ENCODE results near the gene PDXK.

PDXK gene

GRCh38 chr21:43721939-43722338 is 3.0 kb downstream of the PDXK start:
- H3K4me3 Mint-ChIP-seq: peak overlapping the region; percentile 36

DNA sequence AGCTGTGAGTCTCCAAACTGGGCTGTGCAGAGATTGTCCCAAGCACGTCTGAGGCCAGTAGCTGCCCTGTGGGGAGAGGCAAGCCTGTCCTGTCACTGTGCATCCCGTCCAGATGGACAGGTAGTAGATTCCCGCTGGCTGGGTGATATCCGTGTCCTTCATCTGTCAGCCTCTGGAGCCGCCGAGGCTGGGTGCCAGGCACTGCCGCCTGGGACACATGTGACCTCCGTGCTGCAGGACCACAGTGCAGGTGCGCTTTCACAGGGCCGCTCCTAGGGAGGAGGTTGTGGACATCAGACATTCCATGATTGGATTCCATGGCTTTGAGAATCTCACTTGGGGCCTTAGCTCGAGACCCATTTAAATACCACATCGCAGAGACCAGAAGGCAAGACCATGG is 4.7 kb downstream of the PDXK start:
- peaks cover 47% of the 10 kb centered on the region for H3K4me1 Mint-ChIP-seq (ENCODE audit: low read depth)
- no peaks in the 10 kb centered on the region for H3K27me3 Mint-ChIP-seq (ENCODE audit: low read depth)

More at GRCh38 chr21:43721939-43722338, 3.0 kb downstream of the PDXK start:
- Mint-ChIP-seq H3K9me3 (no peaks in the 10 kb centered on the region), H3K4me1 (ENCODE audit: low read depth) (peaks cover 30% of the 10 kb centered on the region), H3K36me3 (ENCODE audit: low read depth) (peaks cover 9% of the 10 kb centered on the region), H3K27ac (no peak overlapping the region), H3K27me3 (ENCODE audit: low read depth) (peaks cover 9% of the 10 kb centered on the region)
- DNase-seq (ENCODE audit: low spot score): no peak

GRCh38 chr21:43726686-43727518 is 8.0 kb downstream of the PDXK start:
- Mint-ChIP-seq H3K4me1 (ENCODE audit: low read depth) (peaks cover 50% of the 10 kb centered on the region), H3K27me3 (ENCODE audit: low read depth) (no peaks in the 10 kb centered on the region), H3K9me3 (no peaks in the 10 kb centered on the region), H3K36me3 (ENCODE audit: low read depth) (peaks cover 5% of the 10 kb centered on the region), H3K27ac (peak overlapping the region; percentile 71), H3K4me3 (peak overlapping the region; percentile 81)
- DNase-seq (ENCODE audit: low spot score): no peak

More for the DNA sequence above, 4.7 kb downstream of the PDXK start:
- no peak for DNase-seq (ENCODE audit: low spot score)
- H3K9me3 Mint-ChIP-seq: no peaks in the 10 kb centered on the region
- H3K4me3 Mint-ChIP-seq: no peak overlapping the region
- H3K36me3 Mint-ChIP-seq (ENCODE audit: low read depth): peaks cover 9% of the 10 kb centered on the region
- H3K27ac Mint-ChIP-seq: no peak overlapping the region

DNA sequence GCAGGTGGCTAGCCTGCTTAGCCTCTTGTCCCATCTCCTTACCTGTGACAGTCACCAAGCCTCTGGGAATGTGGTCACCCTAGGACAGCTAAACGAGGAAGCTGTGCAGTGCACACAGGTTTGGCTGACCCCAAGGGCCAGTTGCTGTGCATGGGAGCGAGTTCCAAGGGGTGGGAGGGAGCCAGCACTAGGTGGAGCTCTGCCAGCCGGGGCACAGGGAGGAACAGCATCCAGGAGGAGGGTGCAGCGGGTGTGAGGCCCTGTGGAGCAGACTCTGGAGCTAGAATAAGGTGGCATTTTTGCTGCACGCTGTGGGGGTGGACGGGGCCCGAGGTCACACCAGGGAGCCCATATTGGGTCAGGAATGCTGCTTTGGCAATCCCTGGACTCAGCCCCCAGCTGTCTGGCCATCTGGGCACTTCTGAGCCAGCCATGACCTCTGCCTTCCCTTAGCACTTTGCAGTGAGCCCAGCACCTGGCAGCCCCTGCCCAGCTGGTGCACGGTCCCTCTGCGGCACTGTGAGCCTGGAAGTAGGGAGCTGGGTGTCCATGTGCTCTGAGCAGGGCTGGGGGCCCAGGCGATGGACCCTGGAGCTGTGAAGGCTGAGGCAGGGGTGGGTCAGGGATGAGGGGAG is 8.7 kb downstream of the PDXK start:
- no peak for DNase-seq (ENCODE audit: low spot score)
- Mint-ChIP-seq H3K36me3 (ENCODE audit: low read depth) (peaks cover 5% of the 10 kb centered on the region), H3K4me1 (ENCODE audit: low read depth) (peaks cover 45% of the 10 kb centered on the region), H3K27ac (peak overlapping the region; percentile 72), H3K9me3 (no peaks in the 10 kb centered on the region), H3K4me3 (peak overlapping the region; percentile 81), H3K27me3 (ENCODE audit: low read depth) (no peaks in the 10 kb centered on the region)

DNA sequence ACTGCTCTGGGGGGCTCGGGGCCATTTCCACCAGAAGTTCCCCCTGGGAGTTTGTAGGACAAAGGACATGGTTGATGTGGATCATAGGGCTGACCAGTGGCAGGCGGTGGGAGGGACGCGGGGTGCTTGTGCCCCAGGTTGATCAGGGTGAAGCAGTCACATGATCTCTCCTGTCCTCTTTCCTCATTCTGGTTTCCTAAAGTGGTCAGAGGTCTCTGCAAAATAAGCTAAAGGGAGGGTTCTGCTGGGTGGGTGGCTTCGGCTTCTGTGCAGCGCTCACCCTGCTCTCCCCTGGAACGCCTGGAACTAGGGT is 9.2 kb downstream of the PDXK start:
- H3K27ac Mint-ChIP-seq: peak overlapping the region; percentile 72
- peaks cover 5% of the 10 kb centered on the region for H3K36me3 Mint-ChIP-seq (ENCODE audit: low read depth)
- no peak for DNase-seq (ENCODE audit: low spot score)
- no peaks in the 10 kb centered on the region for H3K9me3 Mint-ChIP-seq
- no peaks in the 10 kb centered on the region for H3K27me3 Mint-ChIP-seq (ENCODE audit: low read depth)
- H3K4me3 Mint-ChIP-seq: peak overlapping the region; percentile 81
- H3K4me1 Mint-ChIP-seq (ENCODE audit: low read depth): peaks cover 45% of the 10 kb centered on the region

DNA sequence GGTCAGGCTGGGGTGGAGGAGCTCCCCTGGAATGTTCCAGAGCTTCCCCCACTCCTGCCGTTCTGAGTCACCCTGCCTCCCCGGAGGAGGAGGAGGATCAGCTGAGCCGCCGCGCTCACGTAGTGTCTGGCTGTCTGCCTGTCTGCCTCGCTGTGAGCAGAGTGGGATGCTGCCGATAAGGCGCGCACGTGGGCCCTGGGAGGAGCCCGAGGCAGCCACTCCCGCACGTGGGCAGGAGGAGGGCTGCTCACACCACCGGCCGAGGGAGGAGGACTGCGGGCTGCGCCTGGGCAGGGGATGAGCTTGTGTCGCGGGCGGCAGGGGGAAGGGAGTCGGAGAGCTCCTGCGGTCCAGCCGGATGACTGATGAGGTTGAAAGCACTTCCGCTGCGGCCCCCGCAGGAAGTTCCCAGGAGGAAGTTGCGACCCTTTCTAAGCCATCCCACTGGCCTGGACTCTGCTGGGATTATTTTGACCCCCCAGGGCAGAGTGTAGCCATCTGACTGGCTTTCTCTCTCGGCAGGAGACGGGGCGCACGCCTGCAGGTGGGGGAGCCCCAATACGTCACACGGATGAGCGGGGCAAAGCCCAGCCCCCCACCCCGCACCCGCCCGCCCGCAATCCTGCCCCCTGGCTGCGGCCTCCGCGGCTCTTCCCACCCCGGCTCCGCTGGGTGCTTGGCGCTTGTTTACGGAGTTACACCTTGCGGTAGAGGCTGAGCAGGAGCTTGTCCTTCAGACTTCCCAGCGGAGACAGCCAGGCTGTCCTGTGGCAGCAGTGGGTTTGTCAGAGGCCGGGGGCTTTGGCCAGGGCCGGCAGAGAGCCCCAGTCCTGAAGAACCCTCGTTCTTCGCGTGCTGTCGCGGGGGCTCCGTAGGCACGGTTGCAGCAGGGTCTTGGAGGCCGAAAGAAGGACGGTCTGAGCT is 9.8 kb downstream of the PDXK start:
- Mint-ChIP-seq H3K27ac (peak overlapping the region; percentile 72), H3K4me3 (peak overlapping the region; percentile 81), H3K4me1 (ENCODE audit: low read depth) (peaks cover 48% of the 10 kb centered on the region)

GRCh38 chr21:43731476-43731875 is 12.5 kb downstream of the PDXK start:
- Mint-ChIP-seq H3K4me1 (ENCODE audit: low read depth) (peaks cover 42% of the 10 kb centered on the region), H3K4me3 (no peak overlapping the region), H3K36me3 (ENCODE audit: low read depth) (peaks cover 7% of the 10 kb centered on the region), H3K27ac (no peak overlapping the region), H3K27me3 (ENCODE audit: low read depth) (no peaks in the 10 kb centered on the region), H3K9me3 (no peaks in the 10 kb centered on the region)
- no peak for DNase-seq (ENCODE audit: low spot score)

More for the DNA sequence above, 9.8 kb downstream of the PDXK start:
- Mint-ChIP-seq H3K27me3 (ENCODE audit: low read depth) (no peaks in the 10 kb centered on the region), H3K36me3 (ENCODE audit: low read depth) (peaks cover 5% of the 10 kb centered on the region), H3K9me3 (no peaks in the 10 kb centered on the region)
- peak; percentile 92 for DNase-seq (ENCODE audit: low spot score)

DNA sequence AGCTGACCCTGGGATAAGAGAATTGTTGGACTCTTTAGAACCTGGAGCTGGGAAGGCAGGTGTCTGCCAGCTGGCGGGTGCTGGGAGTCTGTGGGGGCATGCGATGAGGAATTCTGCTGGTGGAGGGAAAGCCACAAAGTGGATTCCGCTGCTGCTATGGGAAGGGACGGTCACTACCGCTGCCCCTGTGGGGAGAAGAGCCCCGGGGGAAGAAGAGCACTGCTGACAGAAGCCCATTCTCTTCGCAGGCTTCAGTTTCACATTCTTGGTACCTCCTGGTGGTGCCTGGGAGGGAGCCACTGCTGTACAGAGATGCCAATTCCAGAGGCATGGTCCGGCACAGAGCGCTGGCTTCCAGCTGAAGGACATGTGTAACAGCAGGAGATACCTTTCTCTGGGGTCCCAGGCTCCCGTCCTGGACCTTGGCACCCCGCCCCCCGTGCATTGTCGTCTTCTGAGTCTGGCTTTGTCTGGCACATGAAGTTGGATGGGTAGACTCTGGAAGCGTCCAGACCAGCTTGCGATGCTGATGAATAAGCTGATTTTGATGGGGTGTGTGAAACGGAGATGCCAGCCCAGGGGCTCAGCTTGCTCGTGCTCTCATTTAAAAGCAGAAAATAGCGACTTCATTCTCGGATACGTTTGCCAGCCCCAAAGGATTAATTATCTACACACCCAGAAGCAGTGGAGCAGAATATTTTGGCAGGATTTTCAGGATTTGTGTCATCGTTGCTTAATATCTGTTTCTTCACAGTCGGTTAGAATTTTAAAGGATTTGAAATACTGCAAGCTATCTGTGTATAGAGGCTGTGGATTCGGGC is 13.2 kb downstream of the PDXK start:
- H3K27ac Mint-ChIP-seq: no peak overlapping the region
- no peak for DNase-seq (ENCODE audit: low spot score)
- H3K27me3 Mint-ChIP-seq (ENCODE audit: low read depth): no peaks in the 10 kb centered on the region
- peaks cover 36% of the 10 kb centered on the region for H3K4me1 Mint-ChIP-seq (ENCODE audit: low read depth)
- H3K4me3 Mint-ChIP-seq: no peak overlapping the region
- H3K36me3 Mint-ChIP-seq (ENCODE audit: low read depth): peaks cover 6% of the 10 kb centered on the region
- no peaks in the 10 kb centered on the region for H3K9me3 Mint-ChIP-seq

GRCh38 chr21:43733060-43733459 is 14.1 kb downstream of the PDXK start:
- no peaks in the 10 kb centered on the region for H3K9me3 Mint-ChIP-seq
- DNase-seq (ENCODE audit: low spot score): no peak
- peaks cover 8% of the 10 kb centered on the region for H3K36me3 Mint-ChIP-seq (ENCODE audit: low read depth)
- H3K4me3 Mint-ChIP-seq: no peak overlapping the region
- peaks cover 27% of the 10 kb centered on the region for H3K4me1 Mint-ChIP-seq (ENCODE audit: low read depth)
- H3K27ac Mint-ChIP-seq: no peak overlapping the region
- H3K27me3 Mint-ChIP-seq (ENCODE audit: low read depth): no peaks in the 10 kb centered on the region

GRCh38 chr21:43733529-43734071 is 14.7 kb downstream of the PDXK start:
- Mint-ChIP-seq H3K36me3 (ENCODE audit: low read depth) (peaks cover 9% of the 10 kb centered on the region), H3K27me3 (ENCODE audit: low read depth) (no peaks in the 10 kb centered on the region), H3K9me3 (no peaks in the 10 kb centered on the region), H3K4me1 (ENCODE audit: low read depth) (peaks cover 21% of the 10 kb centered on the region), H3K27ac (no peak overlapping the region), H3K4me3 (no peak overlapping the region)
- no peak for DNase-seq (ENCODE audit: low spot score)

- Mint-ChIP-seq H3K27me3 (ENCODE audit: low read depth) (no peaks in the 10 kb centered on the region), H3K36me3 (ENCODE audit: low read depth) (peaks cover 9% of the 10 kb centered on the region), H3K9me3 (no peaks in the 10 kb centered on the region), H3K27ac (no peak overlapping the region), H3K4me3 (no peak overlapping the region), H3K4me1 (ENCODE audit: low read depth) (peaks cover 16% of the 10 kb centered on the region)
- DNase-seq (ENCODE audit: low spot score): no peak
These were observed 15.4 kb downstream of the PDXK start for GRCh38 chr21:43734131-43734927.

- H3K27me3 Mint-ChIP-seq (ENCODE audit: low read depth): no peaks in the 10 kb centered on the region
- H3K27ac Mint-ChIP-seq: no peak overlapping the region
- peaks cover 12% of the 10 kb centered on the region for H3K4me1 Mint-ChIP-seq (ENCODE audit: low read depth)
- H3K9me3 Mint-ChIP-seq: no peaks in the 10 kb centered on the region
- H3K4me3 Mint-ChIP-seq: no peak overlapping the region
- H3K36me3 Mint-ChIP-seq (ENCODE audit: low read depth): peaks cover 9% of the 10 kb centered on the region
- DNase-seq (ENCODE audit: low spot score): no peak
These were observed 15.9 kb downstream of the PDXK start for GRCh38 chr21:43734928-43735229.

Data from T-helper 2 cell treated with Interferon-gamma antibody and Interleukin-4, amounts not matched to agents 5 μg/mL and 100 μg/mL, for 36 hours (primary cell).